NK-92 treated with Interleukin-12 subunit alpha and Interleukin-12 subunit beta, amount 100 ng/mL, for 24 hours (cell line): ENCODE data around the gene RASL11B.

Experiments
- DNase-seq: peaks from one replicate; lab custom pipeline; 2025; lab: John Stamatoyannopoulos, UW

RASL11B gene

GRCh38 chr4:52915730-52916300 lies 53.7 kb downstream of the RASL11B start:
- DNase-seq = no peak
